OCI-LY7 (cell line): ENCODE results near the gene ATL2. TPM values are rescaled to one million over a fixed set of nuclear protein-coding genes. Genes with fewer than 3 reads are reported as not detected.

ENCODE experiments used
- BruUV-seq: library from RNA; stranded (reverse); fragments of 400-500 nt; replicated peaks from 2 replicates; lab custom pipeline; 2021; lab: Mats Ljungman, UMichigan
- CTCF ChIA-PET: fragments of 300-600 bp; sonication (Branson Sonifier 250); formaldehyde crosslinking; loops from one replicate; lab custom pipeline; 2022; ENCODE audit warnings: antibody characterized with exemption; ENCODE audit not compliant: unreplicated experiment; lab: Charles Lee
- POLR2A ChIA-PET: fragments of 300-600 bp; sonication (Branson Sonifier 250); formaldehyde crosslinking; loops from one replicate; lab custom pipeline; 2022; ENCODE audit warnings: antibody characterized with exemption; lab: Charles Lee
- DNase-seq: peaks from one replicate; pipeline ENCODE4 v3.0.0-alpha.2; 2015; ENCODE audit warnings: low spot score
- H2AFZ ChIP-seq: fragments of 200-600 bp; sonication (generic), shearing (Covaris generic); 2 replicates; pipeline ENCODE4 v1.6.1; 2014; ENCODE audit warnings: mild to moderate bottlenecking, antibody characterized with exemption, low read length, moderate library complexity
- H3K27ac ChIP-seq: fragments of 200-600 bp; sonication (generic); 2 replicates; pipeline ENCODE4 v1.5.1; 2014; ENCODE audit warnings: mixed run types, low read depth, mild to moderate bottlenecking, moderate library complexity, low read length, inconsistent platforms; ENCODE audit not compliant: poor library complexity, severe bottlenecking
- H3K36me3 ChIP-seq: fragments of 200-600 bp; sonication (generic); 2 replicates; pipeline ENCODE4 v1.6.1; 2014; ENCODE audit warnings: mild to moderate bottlenecking, antibody characterized with exemption, low read length, moderate library complexity, mixed read lengths; ENCODE audit not compliant: insufficient read depth
- H3K4me1 ChIP-seq: fragments of 200-600 bp; sonication (generic); 2 replicates; pipeline ENCODE4 v1.5.1; 2014; ENCODE audit warnings: mild to moderate bottlenecking, low read length; ENCODE audit not compliant: insufficient read depth, poor library complexity, severe bottlenecking
- H3K4me2 ChIP-seq: fragments of 200-600 bp; sonication (generic); 2 replicates; pipeline ENCODE4 v1.6.1; 2014; ENCODE audit warnings: mild to moderate bottlenecking, low read length
- H3K4me3 ChIP-seq: fragments of 200-600 bp; sonication (generic); 2 replicates; pipeline ENCODE4 v1.5.1; 2014; ENCODE audit warnings: mild to moderate bottlenecking, low read depth, low read length; ENCODE audit not compliant: poor library complexity, severe bottlenecking
- H3K79me2 ChIP-seq: fragments of 200-600 bp; sonication (generic); 2 replicates; pipeline ENCODE4 v1.6.1; 2016; ENCODE audit warnings: low read depth, mild to moderate bottlenecking, low read length, moderate library complexity, mixed read lengths; ENCODE audit not compliant: insufficient read depth
- H3K9me2 ChIP-seq: fragments of 200-600 bp; sonication (generic); 2 replicates; pipeline ENCODE4 v1.6.1; 2016; ENCODE audit warnings: mild to moderate bottlenecking, low read length, mixed read lengths; ENCODE audit not compliant: insufficient read depth
- H3K9me3 ChIP-seq: fragments of 200-600 bp; sonication (generic); 2 replicates; pipeline ENCODE4 v1.6.1; 2014; ENCODE audit warnings: mild to moderate bottlenecking, mixed run types, low read length, mixed read lengths
- H4K20me1 ChIP-seq: fragments of 200-600 bp; sonication (generic); 2 replicates; pipeline ENCODE4 v1.6.1; 2014; ENCODE audit warnings: mild to moderate bottlenecking, antibody characterized with exemption, low read length, moderate library complexity, mixed read lengths; ENCODE audit not compliant: insufficient read depth
- CTCF ChIP-seq: fragments of 200-600 bp; sonication (generic); conservative IDR thresholded peaks from 2 replicates; pipeline ENCODE4 v1.5.1; 2014; ENCODE audit warnings: mild to moderate bottlenecking, antibody characterized with exemption, low read length, moderate library complexity, mixed read lengths
- EZH2phosphoT487 ChIP-seq: fragments of 200-600 bp; sonication (generic); IDR thresholded peaks from 2 replicates; pipeline ENCODE4 v1.6.1; 2018; ENCODE audit warnings: low read depth, borderline replicate concordance, mild to moderate bottlenecking, mixed run types, antibody characterized with exemption, low read length, moderate library complexity, mixed read lengths
- intact Hi-C: fragments of 100-400 bp; cut with micrococcal nuclease; formaldehyde crosslinking; loops from one replicate; pipeline ENCODE4 v1.10.0; 2022; ENCODE audit not compliant: unreplicated experiment
- total RNA-seq, 2 experiments: library from RNA; depleted of rRNA in 1 of 2; stranded (reverse); fragments of >200 nt in 1 of 2; shearing (Covaris generic) in 1 of 2; gene quantifications; 2 replicates each; pipeline ENCODE4 v1.2.3, GENCODE V29; 2014 to 2022

Gene ATL2
- total RNA-seq, 2 experiments from 2014 or later, result 135 to 142 TPM

- no peaks in the 10 kb centered on the region for H3K4me1 ChIP-seq
- no peak overlapping the region for H3K4me3 ChIP-seq
- no peaks in the 10 kb centered on the region for H3K36me3 ChIP-seq
- no peaks in the 10 kb centered on the region for H3K79me2 ChIP-seq
- no peaks in the 10 kb centered on the region for H4K20me1 ChIP-seq
- no peak overlapping the region for H3K4me2 ChIP-seq
- H3K27ac ChIP-seq, result no peak overlapping the region
- POLR2A ChIA-PET, result interaction anchor here (0.6 kb wide), 2 partner anchors 79 to 384 kb away, joined by 3 to 8 read pairs; no protein-coding TSS in a partner anchor
- no peaks in the 10 kb centered on the region for H3K9me2 ChIP-seq
- CTCF ChIA-PET, result no interaction called here
- H2AFZ ChIP-seq, result no peak overlapping the region
- intact Hi-C loops, result no loop called here
- no peak for TF ChIP-seq CTCF
- TF ChIP-seq EZH2phosphoT487, result no peak
- no TSS peak for BruUV-seq
- no peaks in the 10 kb centered on the region for H3K9me3 ChIP-seq
- DNase-seq, result no peak
Observed at GRCh38 chr2:38246105-38246504, 131.0 kb downstream of the ATL2 start.

- Histone ChIP-seq H3K4me1 (no peaks in the 10 kb centered on the region), H3K27ac (no peak overlapping the region), H3K36me3 (no peaks in the 10 kb centered on the region), H3K4me3 (no peak overlapping the region), H4K20me1 (no peaks in the 10 kb centered on the region), H3K9me3 (no peaks in the 10 kb centered on the region), H3K9me2 (no peaks in the 10 kb centered on the region), H2AFZ (no peak overlapping the region), H3K4me2 (no peak overlapping the region), H3K79me2 (no peaks in the 10 kb centered on the region)
- peak; percentile 4 for DNase-seq
- intact Hi-C loops, result no loop called here
- TF ChIP-seq EZH2phosphoT487 (no peak), CTCF (no peak)
- ChIA-PET CTCF (no interaction called here), POLR2A (interaction anchor here (0.8 kb wide), 1 partner anchor 20 kb away, joined by 4 read pairs; no protein-coding TSS in a partner anchor)
- no TSS peak for BruUV-seq
Observed at GRCh38 chr2:38245114-38245641, 131.9 kb downstream of the ATL2 start.

- DNase-seq, result no peak
- CTCF ChIA-PET, result no interaction called here
Observed at GRCh38 chr2:38244301-38244700, 132.8 kb downstream of the ATL2 start.

More at GRCh38 chr2:38244301-38244700, 132.8 kb downstream of the ATL2 start:
- no peaks in the 10 kb centered on the region for H3K4me1 ChIP-seq
- no peak overlapping the region for H3K4me3 ChIP-seq
- H3K4me2 ChIP-seq, result no peak overlapping the region
- no peaks in the 10 kb centered on the region for H3K9me3 ChIP-seq
- no peak overlapping the region for H2AFZ ChIP-seq
- H3K9me2 ChIP-seq, result no peaks in the 10 kb centered on the region
- no peaks in the 10 kb centered on the region for H3K79me2 ChIP-seq
- no peak overlapping the region for H3K27ac ChIP-seq
- BruUV-seq, result no TSS peak
- no peaks in the 10 kb centered on the region for H3K36me3 ChIP-seq
- intact Hi-C loops, result no loop called here
- TF ChIP-seq EZH2phosphoT487 (no peak), CTCF (no peak)
- no peaks in the 10 kb centered on the region for H4K20me1 ChIP-seq
- POLR2A ChIA-PET, result interaction anchor here (0.8 kb wide), 1 partner anchor 19 kb away, joined by 4 read pairs; no protein-coding TSS in a partner anchor
